ENCODE data around the gene SLC22A25. TPM values are rescaled to one million over a fixed set of nuclear protein-coding genes. Genes with fewer than 3 reads are reported as not detected.
A peak's percentile ranks its signal among the peaks of the same experiment; 100 is the strongest.

Gene SLC22A25
- polyA plus RNA-seq, 1 experiment = not detected

- H3K4me3 ChIP-seq (ENCODE audit: low read depth, low read length) = no peak overlapping the region
- no peaks in the 10 kb centered on the region for H3K9me3 ChIP-seq (ENCODE audit: control insufficient read depth, insufficient read depth, low read length)
- TF ChIP-seq CTCF (IDR thresholded peaks at IDR 0.05; ENCODE audit: low read depth, low read length) = no peak
- no peaks in the 10 kb centered on the region for H3K27me3 ChIP-seq (ENCODE audit: control insufficient read depth, insufficient read depth, low read length)
- no peak for DNase-seq (ENCODE audit: low read depth, low spot score)
- no peak overlapping the region for H3K27ac ChIP-seq (ENCODE audit: low read depth, low read length)
- ChIA-PET POLR2A (no interaction called here), CTCF (no interaction called here)
These were observed 13.6 kb downstream of the SLC22A25 start for GRCh38 chr11:63229815-63230214.

GRCh38 chr11:63227521-63228107 is 15.8 kb downstream of the SLC22A25 start:
- TF ChIP-seq CTCF (IDR thresholded peaks at IDR 0.05; ENCODE audit: low read depth, low read length) = no peak
- ChIA-PET CTCF (no interaction called here), POLR2A (no interaction called here)
- no peaks in the 10 kb centered on the region for H3K9me3 ChIP-seq (ENCODE audit: control insufficient read depth, insufficient read depth, low read length)
- no peak overlapping the region for H3K27ac ChIP-seq (ENCODE audit: low read depth, low read length)
- no peaks in the 10 kb centered on the region for H3K27me3 ChIP-seq (ENCODE audit: control insufficient read depth, insufficient read depth, low read length)
- DNase-seq (ENCODE audit: low read depth, low spot score) = no peak
- no peak overlapping the region for H3K4me3 ChIP-seq (ENCODE audit: low read depth, low read length)

GRCh38 chr11:63226488-63227114 is 16.8 kb downstream of the SLC22A25 start:
- H3K27ac ChIP-seq (ENCODE audit: low read depth, low read length) = no peak overlapping the region
- CTCF ChIA-PET = no interaction called here
- no peak for TF ChIP-seq CTCF (IDR thresholded peaks at IDR 0.05; ENCODE audit: low read depth, low read length)
- no peak overlapping the region for H3K4me3 ChIP-seq (ENCODE audit: low read depth, low read length)
- H3K9me3 ChIP-seq (ENCODE audit: control insufficient read depth, insufficient read depth, low read length) = no peaks in the 10 kb centered on the region
- DNase-seq (ENCODE audit: low read depth, low spot score) = no peak
- POLR2A ChIA-PET = no interaction called here
- no peaks in the 10 kb centered on the region for H3K27me3 ChIP-seq (ENCODE audit: control insufficient read depth, insufficient read depth, low read length)

- DNase-seq (ENCODE audit: low read depth, low spot score) = no peak
- H3K4me3 ChIP-seq (ENCODE audit: low read depth, low read length) = no peak overlapping the region
- H3K9me3 ChIP-seq (ENCODE audit: control insufficient read depth, insufficient read depth, low read length) = no peaks in the 10 kb centered on the region
- no peaks in the 10 kb centered on the region for H3K27me3 ChIP-seq (ENCODE audit: control insufficient read depth, insufficient read depth, low read length)
- CTCF ChIA-PET = interaction anchor here (1.2 kb wide), 1 partner anchor 307 kb away, joined by 3 read pairs; no protein-coding TSS in a partner anchor
- POLR2A ChIA-PET = no interaction called here
- no peak for TF ChIP-seq CTCF (IDR thresholded peaks at IDR 0.05; ENCODE audit: low read depth, low read length)
- H3K27ac ChIP-seq (ENCODE audit: low read depth, low read length) = no peak overlapping the region
These were observed 29.3 kb downstream of the SLC22A25 start for GRCh38 chr11:63214093-63214492.

GRCh38 chr11:63212742-63213141 is 30.7 kb downstream of the SLC22A25 start:
- H3K9me3 ChIP-seq (ENCODE audit: control insufficient read depth, insufficient read depth, low read length) = no peaks in the 10 kb centered on the region
- no peaks in the 10 kb centered on the region for H3K27me3 ChIP-seq (ENCODE audit: control insufficient read depth, insufficient read depth, low read length)
- no peak overlapping the region for H3K27ac ChIP-seq (ENCODE audit: low read depth, low read length)
- POLR2A ChIA-PET = no interaction called here
- H3K4me3 ChIP-seq (ENCODE audit: low read depth, low read length) = no peak overlapping the region
- CTCF ChIA-PET = interaction anchor here (0.7 to 1.2 kb wide), 4 partner anchors 177 to 310 kb away, joined by 3 to 5 read pairs (median 4); no protein-coding TSS in a partner anchor
- TF ChIP-seq CTCF (IDR thresholded peaks at IDR 0.05; ENCODE audit: low read depth, low read length) = peak; percentile 57
- DNase-seq (ENCODE audit: low read depth, low spot score) = no peak
